Spleen (tissue), 11 donors: ENCODE measurements around the gene REV3L. TPM values are rescaled to one million over a fixed set of nuclear protein-coding genes. Genes with fewer than 3 reads are reported as not detected.

Experiments
- DNase-seq: peaks from one replicate; pipeline ENCODE4 v3.0.0-alpha.2; 2020
- H3K27ac ChIP-seq, 8 donors: fragments of 200-600 bp; sonication (generic) in 7 of 8; 1 replicate in 4 of 8; 2 replicates in 4 of 8; pipeline versions ENCODE4 v1.5.0 to v1.8.0; 2016 to 2021; ENCODE audit warnings: inconsistent platforms in 4 of 8, mild to moderate bottlenecking in 4 of 8, moderate library complexity in 1 of 8
- H3K27me3 ChIP-seq, 7 donors: fragments of 200-600 bp; sonication (generic) in 6 of 7; replicated peaks in 1 of 7; 1 replicate in 4 of 7; 2 replicates in 3 of 7; pipeline versions ENCODE4 v1.5.0 to v1.8.0; 2016 to 2021; ENCODE audit warnings: inconsistent platforms in 3 of 7, mild to moderate bottlenecking in 1 of 7
- H3K36me3 ChIP-seq, 6 donors: fragments of 200-600 bp; sonication (generic) in 5 of 6; 1 replicate in 4 of 6; 2 replicates in 2 of 6; pipeline versions ENCODE4 v1.5.0 to v1.8.0; 2016 to 2021; ENCODE audit warnings: inconsistent platforms in 2 of 6
- H3K4me1 ChIP-seq, 6 donors: fragments of 200-600 bp; sonication (generic) in 5 of 6; 1 replicate in 3 of 6; 2 replicates in 3 of 6; pipeline versions ENCODE4 v1.5.0 to v1.8.0; 2016 to 2021; ENCODE audit warnings: inconsistent platforms in 3 of 6
- H3K4me3 ChIP-seq, 8 donors: fragments of 200-600 bp; sonication (generic) in 7 of 8; 1 replicate in 4 of 8; 2 replicates in 4 of 8; pipeline versions ENCODE4 v1.5.0 to v1.8.0; 2016 to 2021; ENCODE audit warnings: inconsistent platforms in 4 of 8, mild to moderate bottlenecking in 4 of 8, moderate library complexity in 2 of 8
- H3K9me3 ChIP-seq, 8 donors: fragments of 200-600 bp; sonication (generic) in 7 of 8; 1 replicate in 4 of 8; 2 replicates in 4 of 8; pipeline versions ENCODE4 v1.5.0 to v1.8.0; 2016 to 2021; ENCODE audit warnings: inconsistent platforms in 4 of 8
- POLR2A ChIP-seq, 3 donors: fragments of 450-650 bp; IDR thresholded peaks; one replicate each; pipeline ENCODE4 v1.5.1; 2017; ENCODE audit warnings: antibody characterized with exemption in 3 of 3, mild to moderate bottlenecking in 1 of 3
- POLR2AphosphoS5 ChIP-seq, 3 donors: sonication (generic); formaldehyde crosslinking; IDR thresholded peaks; one replicate each; pipeline ENCODE4 v1.5.1; 2017; ENCODE audit warnings: antibody characterized with exemption in 3 of 3
- WGBS, 5 donors: extraction: QIAGEN DNeasy Blood & Tissue Kit in 3 of 5; methylation state at CpG; one replicate each; pipeline versions ENCODE4 v1.1.5 to v1.1.7; 2013 to 2018; 5-methylcytosine and 5-hydroxymethylcytosine counted together
- intact Hi-C: fragments of 100-400 bp; cut with DNase I; formaldehyde crosslinking; loops from one replicate; pipeline ENCODE4 v1.15.0; 2023; ENCODE audit warnings: low total_unique reads
- polyA plus RNA-seq, 3 donors: library from polyadenylated mRNA; stranded (reverse); fragments of 200-250 nt; gene quantifications; one replicate each; pipeline ENCODE4 v1.2.1, GENCODE V29; 2013
- total RNA-seq, 7 donors: library from RNA; depleted of rRNA in 3 of 7; stranded (reverse); fragments of >200 nt in 3 of 7; fragmentation: NEBNext Ultra II Directional in 4 of 7; extraction: Animal tissue kit (Norgen Biotek cat#: 25700) in 4 of 7; gene quantifications; one replicate each; pipeline versions ENCODE4 v1.1.0 to v1.2.1, GENCODE V29; 2016 to 2021
- TF ChIP-seq, protein P1 (sequence below), 11 experiments: fragments of 200-600 bp in 7 of 11; fragments of 450-650 bp in 4 of 11; sonication (generic) in 4 of 11; IDR thresholded peaks in 8 of 11; conservative IDR thresholded peaks in 3 of 11; 1 replicate in 7 of 11; 2 replicates in 4 of 11; pipeline versions ENCODE4 v1.4.0 to v1.8.0; 2016 to 2021; ENCODE audit warnings: antibody characterized with exemption in 11 of 11, inconsistent platforms in 4 of 11, mild to moderate bottlenecking in 1 of 11
- donor health status: healthy with polysubstance abuse.
- donor health status: DM: no; HTN: no; CAD: no; lungs with moderate emphysema.
- donor health status: DM: no; HTN: no; CAD: no.
- donor health status: Bipolar disorder and iron deficiency.
- donor health status: healthy.
- donor health status: DM: no; HTN: no; CAD: no.
- donor health status: DM: yes; HTN: yes; CAD: no.

Gene REV3L
- total and polyA plus RNA-seq, 10 donors: 7.7 to 60.9 (median 29.8) TPM

DNA sequence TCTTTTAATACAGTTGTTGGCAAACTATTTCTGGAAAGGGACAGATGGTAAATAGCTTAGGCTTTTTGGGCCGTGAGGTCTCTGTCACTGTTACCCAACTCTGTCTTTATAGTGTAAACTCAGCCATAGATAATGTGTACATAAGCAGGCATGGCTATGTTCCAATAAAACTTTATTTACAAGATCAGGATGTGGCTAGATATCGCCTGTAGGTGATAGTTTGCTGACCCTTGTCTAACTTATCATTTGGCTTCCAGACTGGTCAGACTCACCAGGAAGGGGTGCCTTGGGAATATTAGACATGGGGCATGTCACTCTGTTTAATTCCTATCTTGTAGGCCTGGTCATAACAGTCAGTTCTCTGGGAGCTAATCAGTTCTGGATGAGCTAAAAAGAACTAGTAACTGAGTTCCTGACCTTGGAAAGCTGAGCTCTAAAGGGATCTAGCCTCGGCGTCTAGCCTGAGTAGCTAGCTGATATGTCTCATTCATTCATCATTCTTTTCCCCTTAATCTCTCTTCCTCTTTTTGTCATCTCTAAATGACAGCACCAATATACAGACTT lies 232.1 kb downstream of the REV3L start:
- no peak overlapping the region for H3K4me3 ChIP-seq
- no peak overlapping the region for H3K27ac ChIP-seq
- TF ChIP-seq POLR2A (IDR thresholded peaks at IDR 0.05): no peak
- no peak for TF ChIP-seq POLR2AphosphoS5 (IDR thresholded peaks at IDR 0.05)
- TF ChIP-seq, protein P1, sequence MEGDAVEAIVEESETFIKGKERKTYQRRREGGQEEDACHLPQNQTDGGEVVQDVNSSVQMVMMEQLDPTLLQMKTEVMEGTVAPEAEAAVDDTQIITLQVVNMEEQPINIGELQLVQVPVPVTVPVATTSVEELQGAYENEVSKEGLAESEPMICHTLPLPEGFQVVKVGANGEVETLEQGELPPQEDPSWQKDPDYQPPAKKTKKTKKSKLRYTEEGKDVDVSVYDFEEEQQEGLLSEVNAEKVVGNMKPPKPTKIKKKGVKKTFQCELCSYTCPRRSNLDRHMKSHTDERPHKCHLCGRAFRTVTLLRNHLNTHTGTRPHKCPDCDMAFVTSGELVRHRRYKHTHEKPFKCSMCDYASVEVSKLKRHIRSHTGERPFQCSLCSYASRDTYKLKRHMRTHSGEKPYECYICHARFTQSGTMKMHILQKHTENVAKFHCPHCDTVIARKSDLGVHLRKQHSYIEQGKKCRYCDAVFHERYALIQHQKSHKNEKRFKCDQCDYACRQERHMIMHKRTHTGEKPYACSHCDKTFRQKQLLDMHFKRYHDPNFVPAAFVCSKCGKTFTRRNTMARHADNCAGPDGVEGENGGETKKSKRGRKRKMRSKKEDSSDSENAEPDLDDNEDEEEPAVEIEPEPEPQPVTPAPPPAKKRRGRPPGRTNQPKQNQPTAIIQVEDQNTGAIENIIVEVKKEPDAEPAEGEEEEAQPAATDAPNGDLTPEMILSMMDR (IDR thresholded peaks at IDR 0.05 in 8 of 11, conservative IDR thresholded peaks at IDR 0.05 in 3 of 11): no peak
- WGBS, 5 donors: 56 to 70% (median 63%) methylated on average over 4 of the region's 4 CpGs
- intact Hi-C loops: no loop called here
- DNase-seq: no peak
- H3K4me1 ChIP-seq: no peaks in the 10 kb centered on the region
- H3K27me3 ChIP-seq: peaks cover 0 to 17% (median 0%) of the 10 kb centered on the region in 7 donors
- H3K9me3 ChIP-seq: no peaks in the 10 kb centered on the region
- H3K36me3 ChIP-seq: no peaks in the 10 kb centered on the region

Other genes starting within 250 kb of the REV3L start
- 10 to 100 TPM in 6 of 7 donors, 1 to 10 TPM in 1; 9.4 to 26.0 (median 15.2) TPM for gene TRAF3IP2, start 122.7 kb upstream of the REV3L start, total RNA-seq
- gene TRAF3IP2, start 122.7 kb upstream of the REV3L start, polyA plus RNA-seq: 10 to 100 TPM; 18.5 to 30.1 (median 25.6) TPM